Nucleus accumbens (tissue), 56 donors: ENCODE data around the gene SLC9A3.
"Not testable (repeated sequence)": the region's sequence is repeated elsewhere in the genome, so short reads cannot be mapped to it uniquely, and the experiment has no call there.

Experiments used
- DNase-seq, 56 donors: peaks; one replicate each; lab custom pipeline; 2025; lab: John Stamatoyannopoulos, UW

SLC9A3 gene

GRCh38 chr5:493758-494157 is 30.5 kb downstream of the SLC9A3 start:
- DNase-seq, result no peak

- no peak for DNase-seq
Measured at GRCh38 chr5:493119-493701, 31.0 kb downstream of the SLC9A3 start.

GRCh38 chr5:492314-492893 is 31.8 kb downstream of the SLC9A3 start:
- DNase-seq, result no peak

- no peak for DNase-seq
Measured at GRCh38 chr5:491856-492155, 32.4 kb downstream of the SLC9A3 start.

GRCh38 chr5:491119-491855 is 33.0 kb downstream of the SLC9A3 start:
- no peak for DNase-seq

- no peak for DNase-seq
Measured at GRCh38 chr5:490116-491106, 33.8 kb downstream of the SLC9A3 start.

GRCh38 chr5:489689-490080 is 34.6 kb downstream of the SLC9A3 start:
- no peak for DNase-seq

GRCh38 chr5:488744-489688 is 35.2 kb downstream of the SLC9A3 start:
- no peak for DNase-seq

- no peak for DNase-seq
Measured at GRCh38 chr5:488241-488640, 36.0 kb downstream of the SLC9A3 start.

- not testable (repeated sequence) for DNase-seq
Measured at GRCh38 chr5:486597-486996, 37.7 kb downstream of the SLC9A3 start.

- DNase-seq, result no peak
Measured at GRCh38 chr5:485946-486491, 38.2 kb downstream of the SLC9A3 start.

- DNase-seq, result no peak
Measured at GRCh38 chr5:485113-485945, 38.9 kb downstream of the SLC9A3 start.

GRCh38 chr5:484556-484955 is 39.7 kb downstream of the SLC9A3 start:
- DNase-seq, result no peak

- no peak for DNase-seq
Measured at GRCh38 chr5:483434-484140, 40.7 kb downstream of the SLC9A3 start.

GRCh38 chr5:483011-483410 is 41.2 kb downstream of the SLC9A3 start:
- no peak for DNase-seq

GRCh38 chr5:482506-482905 is 41.7 kb downstream of the SLC9A3 start:
- DNase-seq, result no peak

- no peak for DNase-seq
Measured at GRCh38 chr5:482021-482420, 42.2 kb downstream of the SLC9A3 start.

- no peak for DNase-seq
Measured at GRCh38 chr5:481347-481746, 42.9 kb downstream of the SLC9A3 start.
